Activated naive CD4-positive, alpha-beta T cell treated with anti-CD3 and anti-CD28 coated beads for 36 hours (primary cell): ENCODE measurements around the gene ADAT3. TPM values are rescaled to one million over a fixed set of nuclear protein-coding genes. Genes with fewer than 3 reads are reported as not detected.
"Not testable (repeated sequence)": the region's sequence is repeated elsewhere in the genome, so short reads cannot be mapped to it uniquely, and the experiment has no call there.

Source experiments
- CTCF ChIA-PET: fragments of 350-600 bp; sonication (Branson Sonifier 250); formaldehyde crosslinking; loops from one replicate; lab custom pipeline; 2021; ENCODE audit warnings: antibody characterized with exemption; lab: Charles Lee
- DNase-seq: peaks from one replicate; pipeline ENCODE4 v3.0.0-alpha.2; 2020
- H3K27ac Mint-ChIP-seq: one replicate; pipeline ENCODE4 v1.8.0; 2021; ENCODE audit warnings: mild to moderate bottlenecking, mixed read lengths
- H3K27me3 Mint-ChIP-seq: one replicate; pipeline ENCODE4 v1.8.0; 2021; ENCODE audit warnings: low read depth, mixed read lengths
- H3K36me3 Mint-ChIP-seq: one replicate; pipeline ENCODE4 v1.8.0; 2021; ENCODE audit warnings: low read depth, mixed read lengths
- H3K4me1 Mint-ChIP-seq: one replicate; pipeline ENCODE4 v1.8.0; 2021; ENCODE audit warnings: low read depth, mixed read lengths
- H3K4me3 Mint-ChIP-seq: one replicate; pipeline ENCODE4 v1.8.0; 2021; ENCODE audit warnings: mild to moderate bottlenecking, moderate library complexity, mixed read lengths
- H3K9me3 Mint-ChIP-seq: one replicate; pipeline ENCODE4 v1.8.0; 2021; ENCODE audit warnings: mixed read lengths
- intact Hi-C: fragments of 100-400 bp; cut with micrococcal nuclease; formaldehyde crosslinking; loops from one replicate; pipeline ENCODE4 v1.15.1; 2023
- total RNA-seq, 2 experiments: library from RNA; stranded (reverse); gene quantifications; one replicate each; pipeline ENCODE4 v1.2.3, GENCODE V29; 2021

Gene ADAT3
- total RNA-seq, 2 experiments from 2014 or later: 3.0 to 3.4 TPM

GRCh38 chr19:1871140-1871597 lies 34.0 kb upstream of the ADAT3 start:
- DNase-seq: no peak
- CTCF ChIA-PET: no interaction called here
- H3K27me3 Mint-ChIP-seq: no peaks in the 10 kb centered on the region
- H3K4me3 Mint-ChIP-seq: no peak overlapping the region
- peaks cover 12% of the 10 kb centered on the region for H3K36me3 Mint-ChIP-seq
- no peak overlapping the region for H3K27ac Mint-ChIP-seq
- intact Hi-C loops: no loop called here
- no peaks in the 10 kb centered on the region for H3K9me3 Mint-ChIP-seq
- peaks cover 31% of the 10 kb centered on the region for H3K4me1 Mint-ChIP-seq

- H3K27me3 Mint-ChIP-seq: no peaks in the 10 kb centered on the region
- intact Hi-C loops: no loop called here
- no peak for DNase-seq
- CTCF ChIA-PET: no interaction called here
- peaks cover 12% of the 10 kb centered on the region for H3K36me3 Mint-ChIP-seq
- H3K9me3 Mint-ChIP-seq: no peaks in the 10 kb centered on the region
- peaks cover 35% of the 10 kb centered on the region for H3K4me1 Mint-ChIP-seq
- H3K4me3 Mint-ChIP-seq: no peak overlapping the region
- H3K27ac Mint-ChIP-seq: no peak overlapping the region
Measured at GRCh38 chr19:1871630-1872029, 33.6 kb upstream of the ADAT3 start.

- Mint-ChIP-seq H3K27me3 (no peaks in the 10 kb centered on the region), H3K4me3 (no peak overlapping the region), H3K36me3 (peaks cover 12% of the 10 kb centered on the region), H3K4me1 (peaks cover 32% of the 10 kb centered on the region), H3K27ac (peak overlapping the region; percentile 59), H3K9me3 (no peaks in the 10 kb centered on the region)
- CTCF ChIA-PET: no interaction called here
- no peak for DNase-seq
- intact Hi-C loops: no loop called here
Measured at GRCh38 chr19:1872807-1873523, 32.2 kb upstream of the ADAT3 start.

DNA sequence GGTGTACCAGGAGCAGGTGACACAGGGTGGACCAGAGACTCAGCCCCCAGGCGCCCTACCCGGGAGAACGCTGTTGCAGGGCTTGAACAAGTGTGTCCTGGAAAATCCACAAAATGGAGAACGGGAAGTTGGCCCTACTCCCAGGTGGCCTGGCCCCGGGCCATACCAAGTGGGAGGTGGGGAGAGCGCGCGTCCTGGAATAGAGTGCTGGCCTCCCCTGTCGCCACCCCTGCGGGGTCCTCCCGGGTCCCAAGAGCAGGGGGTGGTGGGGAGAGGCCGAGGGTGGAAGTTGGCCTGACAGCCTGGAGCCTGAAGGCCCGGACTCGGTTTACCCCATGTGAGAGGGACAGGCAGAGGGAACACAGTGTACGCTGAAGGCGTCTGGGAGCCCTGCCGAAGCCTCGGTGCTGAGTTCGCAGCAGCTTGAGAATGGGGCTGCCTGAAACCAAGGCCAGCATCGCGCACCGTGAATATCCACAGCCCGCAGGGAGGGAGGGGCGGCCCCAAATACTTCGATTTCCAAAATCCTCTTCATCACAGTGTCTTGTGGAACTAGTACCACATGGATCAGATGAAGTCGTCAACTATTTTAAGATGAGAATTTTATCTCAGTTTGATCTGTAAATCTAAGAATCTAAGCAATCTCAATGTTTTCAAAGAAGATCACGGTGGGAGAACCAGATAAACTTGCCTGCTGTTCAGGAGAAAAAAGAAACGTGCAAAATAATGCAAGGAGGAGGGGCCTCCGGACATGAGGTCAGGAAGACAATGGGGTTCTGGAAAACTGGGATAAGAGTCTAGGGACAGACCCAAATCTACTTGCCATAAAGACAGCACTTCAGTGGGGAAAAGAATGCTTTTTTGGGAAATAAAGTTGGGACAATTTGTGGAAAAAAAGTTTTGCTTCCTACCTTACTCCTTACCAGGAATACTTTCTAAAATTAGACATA lies 31.4 kb upstream of the ADAT3 start:
- H3K4me3 Mint-ChIP-seq: peak overlapping the region; percentile 100
- H3K36me3 Mint-ChIP-seq: peaks cover 12% of the 10 kb centered on the region
- no peaks in the 10 kb centered on the region for H3K27me3 Mint-ChIP-seq
- CTCF ChIA-PET: no interaction called here
- peak overlapping the region; percentile 96 for H3K27ac Mint-ChIP-seq
- intact Hi-C loops: loop anchor here (1.0 kb wide), 1 partner anchor 9 kb away; no protein-coding TSS in a partner anchor
- DNase-seq: no peak
- peaks cover 32% of the 10 kb centered on the region for H3K4me1 Mint-ChIP-seq
- H3K9me3 Mint-ChIP-seq: no peaks in the 10 kb centered on the region

GRCh38 chr19:1874554-1875185 lies 30.5 kb upstream of the ADAT3 start:
- intact Hi-C loops: loop anchor here (1.0 kb wide), 1 partner anchor 10 kb away; no protein-coding TSS in a partner anchor
- DNase-seq: no peak
- H3K4me3 Mint-ChIP-seq: peak overlapping the region; percentile 100
- no peaks in the 10 kb centered on the region for H3K27me3 Mint-ChIP-seq
- H3K27ac Mint-ChIP-seq: peak overlapping the region; percentile 96
- H3K36me3 Mint-ChIP-seq: peaks cover 12% of the 10 kb centered on the region
- peaks cover 28% of the 10 kb centered on the region for H3K4me1 Mint-ChIP-seq
- no peaks in the 10 kb centered on the region for H3K9me3 Mint-ChIP-seq
- CTCF ChIA-PET: interaction anchor here (0.6 kb wide), 1 partner anchor 180 kb away, joined by 3 read pairs; no protein-coding TSS in a partner anchor

DNA sequence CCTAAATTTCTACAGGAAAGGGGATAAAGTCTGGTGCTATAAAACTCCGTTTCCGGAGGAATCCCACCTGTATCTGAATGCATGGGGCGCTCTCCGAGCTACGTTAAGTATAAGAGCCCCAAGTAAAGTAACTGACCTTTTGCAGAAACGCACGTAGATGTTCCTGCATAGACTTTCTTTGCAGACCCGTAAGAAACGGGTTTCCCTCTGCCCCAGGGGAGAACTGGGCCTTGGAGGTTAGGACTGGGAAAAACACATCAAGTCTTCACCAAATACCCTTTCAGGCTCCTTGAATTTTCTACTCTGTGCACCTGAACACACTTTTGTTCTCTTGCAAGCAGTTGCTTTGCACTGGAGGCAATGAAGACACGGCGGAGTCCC lies 29.9 kb upstream of the ADAT3 start:
- DNase-seq, CTCF ChIA-PET, H3K27me3 Mint-ChIP-seq, intact Hi-C loops, H3K9me3 Mint-ChIP-seq: not testable (repeated sequence)
- Mint-ChIP-seq H3K4me3 (peak overlapping the region; percentile 100), H3K4me1 (peaks cover 26% of the 10 kb centered on the region), H3K27ac (peak overlapping the region; percentile 96), H3K36me3 (peaks cover 12% of the 10 kb centered on the region)

DNA sequence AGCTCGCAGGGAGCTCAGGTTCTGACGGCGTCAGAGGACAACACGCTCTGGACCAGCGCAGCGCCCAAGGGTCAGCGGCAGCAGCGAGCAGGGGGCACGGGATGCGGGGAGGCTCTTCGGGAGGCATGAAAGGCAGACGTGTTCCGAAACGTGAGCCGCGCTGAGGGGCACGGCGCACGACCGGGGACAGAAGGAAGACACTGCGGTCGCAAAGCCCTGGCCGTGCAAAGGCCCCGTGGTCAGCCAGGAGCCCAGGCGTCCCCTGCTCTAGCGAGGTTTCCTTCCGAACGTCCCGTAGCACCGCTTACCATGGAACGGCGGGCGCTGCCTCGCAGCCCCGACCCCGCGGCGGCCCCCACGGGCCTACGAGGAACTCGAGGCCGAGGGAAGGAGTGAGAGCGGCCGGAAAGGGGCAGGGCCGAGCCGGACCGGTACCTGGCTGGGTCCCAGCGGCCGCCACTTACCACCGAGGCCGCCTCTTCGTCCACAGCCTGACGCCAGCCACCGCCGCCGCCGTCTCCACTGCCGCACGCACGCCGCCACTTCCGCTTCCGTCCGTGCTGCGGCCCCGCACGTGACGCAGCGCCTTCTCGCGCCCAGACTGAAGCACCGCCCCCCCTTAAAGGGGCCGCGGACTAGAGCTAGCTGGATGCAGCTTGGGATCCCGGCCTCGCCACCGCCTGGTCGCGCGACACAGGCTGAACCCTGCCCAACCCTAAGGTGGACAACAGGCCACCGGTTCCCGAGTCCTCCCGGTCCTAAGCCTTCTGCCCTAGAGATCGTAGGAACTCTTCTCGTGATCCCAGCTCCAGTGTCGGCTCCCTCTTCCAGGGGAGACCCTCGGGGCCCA lies 29.3 kb upstream of the ADAT3 start:
- Mint-ChIP-seq H3K36me3 (peaks cover 12% of the 10 kb centered on the region), H3K27me3 (no peaks in the 10 kb centered on the region), H3K9me3 (no peaks in the 10 kb centered on the region), H3K4me3 (peak overlapping the region; percentile 100), H3K4me1 (peaks cover 24% of the 10 kb centered on the region), H3K27ac (peak overlapping the region; percentile 96)
- CTCF ChIA-PET: interaction anchor here (1.3 kb wide), 1 partner anchor 38 kb away, joined by 3 read pairs; no protein-coding TSS in a partner anchor
- intact Hi-C loops: loop anchor here (1.0 kb wide), 1 partner anchor 8 kb away; no protein-coding TSS in a partner anchor
- peak; percentile 91 for DNase-seq

DNA sequence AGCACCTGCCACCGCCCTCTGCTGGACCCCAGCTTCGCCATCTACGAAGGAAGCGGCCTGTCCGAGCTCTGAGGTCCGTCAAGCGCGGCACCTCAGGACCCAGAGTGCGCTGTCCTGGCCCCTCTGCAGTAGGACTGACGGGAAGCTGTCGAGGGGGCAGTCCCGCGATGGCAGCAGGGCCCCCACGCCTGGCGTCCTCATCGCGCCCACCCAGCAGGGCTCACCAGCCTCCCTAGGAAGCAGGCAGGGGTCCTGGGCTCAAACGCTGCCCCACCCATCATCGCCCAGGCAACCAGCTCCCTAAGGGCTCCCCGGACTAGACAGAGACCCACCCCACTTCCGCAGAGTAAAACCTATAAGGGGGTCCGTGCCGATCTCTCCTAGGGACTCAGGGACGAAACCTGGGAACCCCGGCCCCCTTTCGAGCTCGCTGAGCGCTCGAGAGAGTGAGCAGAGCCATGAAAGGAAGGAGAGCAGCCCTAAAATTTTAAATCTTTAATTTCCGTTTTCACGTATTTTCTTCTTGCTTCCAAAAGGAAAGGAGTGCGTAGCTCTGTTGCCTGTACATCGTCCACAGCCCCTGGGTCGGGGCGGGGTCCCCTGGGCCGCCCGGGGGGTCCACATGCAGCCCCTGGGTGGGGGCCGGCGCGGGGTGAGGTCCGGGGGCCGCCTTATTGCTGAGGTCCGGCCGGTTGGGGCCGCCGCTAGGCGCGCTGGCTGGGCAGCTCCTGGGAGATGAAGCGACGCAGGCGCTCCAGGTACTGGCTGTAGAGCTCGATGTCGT lies 28.5 kb upstream of the ADAT3 start:
- Mint-ChIP-seq H3K4me3 (peak overlapping the region; percentile 100), H3K27ac (peak overlapping the region; percentile 96), H3K4me1 (peaks cover 24% of the 10 kb centered on the region), H3K36me3 (peaks cover 12% of the 10 kb centered on the region)
- H3K27me3 Mint-ChIP-seq, DNase-seq, H3K9me3 Mint-ChIP-seq: not testable (repeated sequence)
- CTCF ChIA-PET: interaction anchor here (1.3 kb wide), 1 partner anchor 39 kb away, joined by 3 read pairs; no protein-coding TSS in a partner anchor
- intact Hi-C loops: loop anchor here (1.0 kb wide), 1 partner anchor 8 kb away; no protein-coding TSS in a partner anchor

GRCh38 chr19:1877280-1877660 lies 27.9 kb upstream of the ADAT3 start:
- CTCF ChIA-PET: interaction anchor here (1.3 kb wide), 1 partner anchor 39 kb away, joined by 3 read pairs; no protein-coding TSS in a partner anchor
- Mint-ChIP-seq H3K4me1 (peaks cover 28% of the 10 kb centered on the region), H3K36me3 (peaks cover 12% of the 10 kb centered on the region)
- intact Hi-C loops, H3K27me3 Mint-ChIP-seq, H3K4me3 Mint-ChIP-seq, DNase-seq, H3K27ac Mint-ChIP-seq, H3K9me3 Mint-ChIP-seq: not testable (repeated sequence)

GRCh38 chr19:1878583-1878982 lies 26.6 kb upstream of the ADAT3 start:
- H3K4me1 Mint-ChIP-seq: peaks cover 36% of the 10 kb centered on the region

More at GRCh38 chr19:1878583-1878982, 26.6 kb upstream of the ADAT3 start:
- H3K27me3 Mint-ChIP-seq, H3K27ac Mint-ChIP-seq, intact Hi-C loops, DNase-seq, H3K9me3 Mint-ChIP-seq, CTCF ChIA-PET, H3K4me3 Mint-ChIP-seq: not testable (repeated sequence)
- H3K36me3 Mint-ChIP-seq: peaks cover 12% of the 10 kb centered on the region
